ENCODE measurements around the gene CHST11.
A peak's percentile ranks its signal among the peaks of the same experiment; 100 is the strongest.
"Not testable (repeated sequence)": the region's sequence is repeated elsewhere in the genome, so short reads cannot be mapped to it uniquely, and the experiment has no call there.

Gene CHST11

DNA sequence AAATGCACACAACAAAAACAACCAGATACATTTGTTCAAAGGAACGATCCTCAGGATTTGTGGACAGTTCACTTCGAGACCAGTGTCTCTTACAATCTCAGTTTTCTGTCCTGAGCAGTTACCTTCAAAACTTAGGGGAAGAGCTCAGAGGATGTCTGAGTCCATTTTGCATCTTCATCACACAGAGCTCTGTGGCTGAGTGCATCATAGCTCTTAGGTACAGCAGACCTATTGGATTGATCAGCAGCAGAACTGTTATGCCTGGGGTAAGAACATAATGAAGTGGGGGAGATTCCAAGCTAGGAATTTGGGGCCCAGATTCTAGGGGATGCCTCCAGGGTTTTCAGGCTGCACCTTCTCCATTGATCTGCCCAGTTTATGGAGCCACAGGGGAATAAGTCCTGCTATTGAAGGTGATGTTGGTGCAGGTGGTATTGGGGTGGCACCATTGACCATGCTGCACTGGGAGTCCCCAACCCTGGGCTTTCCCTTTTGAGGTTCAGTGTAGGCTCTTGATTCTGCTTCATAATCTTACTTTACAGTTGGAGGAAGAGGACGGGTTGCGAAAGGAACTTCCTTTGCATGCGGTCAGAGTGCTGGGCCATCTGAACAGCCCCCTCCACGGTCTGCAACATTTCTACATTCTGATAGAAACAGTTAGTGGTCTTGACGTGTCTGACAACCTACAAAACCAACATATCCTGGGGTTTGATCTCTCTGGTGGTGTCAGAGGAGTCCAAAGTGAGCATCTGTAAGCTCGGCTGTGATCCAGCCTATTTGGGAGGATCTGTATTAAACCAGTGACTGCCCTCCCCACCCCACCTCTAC is 112.8 kb downstream of the CHST11 start:
- Mint-ChIP-seq H3K27ac (no peak overlapping the region), H3K4me1 (peaks cover 5% of the 10 kb centered on the region), H3K4me3 (no peak overlapping the region), H3K36me3 (ENCODE audit: low read depth) (peaks cover 33% of the 10 kb centered on the region), H3K9me3 (peaks cover 33% of the 10 kb centered on the region), H3K27me3 (ENCODE audit: low read depth, poor library complexity) (peaks cover 5% of the 10 kb centered on the region)
- no peak for DNase-seq
- TF ChIP-seq, protein P1, sequence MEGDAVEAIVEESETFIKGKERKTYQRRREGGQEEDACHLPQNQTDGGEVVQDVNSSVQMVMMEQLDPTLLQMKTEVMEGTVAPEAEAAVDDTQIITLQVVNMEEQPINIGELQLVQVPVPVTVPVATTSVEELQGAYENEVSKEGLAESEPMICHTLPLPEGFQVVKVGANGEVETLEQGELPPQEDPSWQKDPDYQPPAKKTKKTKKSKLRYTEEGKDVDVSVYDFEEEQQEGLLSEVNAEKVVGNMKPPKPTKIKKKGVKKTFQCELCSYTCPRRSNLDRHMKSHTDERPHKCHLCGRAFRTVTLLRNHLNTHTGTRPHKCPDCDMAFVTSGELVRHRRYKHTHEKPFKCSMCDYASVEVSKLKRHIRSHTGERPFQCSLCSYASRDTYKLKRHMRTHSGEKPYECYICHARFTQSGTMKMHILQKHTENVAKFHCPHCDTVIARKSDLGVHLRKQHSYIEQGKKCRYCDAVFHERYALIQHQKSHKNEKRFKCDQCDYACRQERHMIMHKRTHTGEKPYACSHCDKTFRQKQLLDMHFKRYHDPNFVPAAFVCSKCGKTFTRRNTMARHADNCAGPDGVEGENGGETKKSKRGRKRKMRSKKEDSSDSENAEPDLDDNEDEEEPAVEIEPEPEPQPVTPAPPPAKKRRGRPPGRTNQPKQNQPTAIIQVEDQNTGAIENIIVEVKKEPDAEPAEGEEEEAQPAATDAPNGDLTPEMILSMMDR (IDR thresholded peaks at IDR 0.05): no peak

DNA sequence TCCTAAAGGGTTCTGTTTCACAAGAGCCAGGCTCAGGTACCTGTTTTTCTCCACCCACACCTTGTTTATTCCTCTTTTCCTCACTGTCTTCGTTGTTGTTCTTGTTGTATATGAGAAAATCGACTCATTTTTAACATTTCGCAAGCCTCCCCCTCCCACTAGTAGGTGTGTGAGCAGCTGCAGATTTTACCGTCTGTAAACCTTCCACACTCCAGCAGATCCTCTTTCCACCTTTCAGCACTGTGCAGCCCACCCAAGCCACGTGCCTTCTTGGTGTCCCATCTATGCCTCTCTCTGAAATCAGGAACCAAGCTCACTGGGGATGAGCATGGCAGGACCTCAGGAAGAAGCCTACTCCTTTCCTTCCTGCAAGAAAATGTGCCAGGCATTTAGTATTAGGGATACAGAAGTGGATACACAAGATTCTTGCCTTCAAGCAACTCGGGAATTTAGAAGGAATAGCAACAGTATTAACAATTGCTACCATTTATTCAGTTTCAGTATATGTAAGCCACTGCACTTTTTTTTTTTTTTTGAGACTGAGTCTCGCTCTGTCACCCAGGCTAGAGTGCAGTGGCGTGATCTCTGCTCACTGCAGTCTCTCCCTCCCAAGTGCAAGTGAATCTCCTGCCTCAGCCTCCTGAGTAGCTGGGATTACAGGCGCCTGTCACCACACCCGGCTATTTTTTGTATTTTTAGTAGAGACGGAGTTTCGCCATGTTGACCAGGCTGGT is 113.6 kb downstream of the CHST11 start:
- no peak for DNase-seq
- TF ChIP-seq, protein P1 (IDR thresholded peaks at IDR 0.05): no peak
- Mint-ChIP-seq H3K4me3 (no peak overlapping the region), H3K9me3 (peaks cover 27% of the 10 kb centered on the region), H3K4me1 (peaks cover 5% of the 10 kb centered on the region), H3K36me3 (ENCODE audit: low read depth) (peaks cover 30% of the 10 kb centered on the region), H3K27me3 (ENCODE audit: low read depth, poor library complexity) (peaks cover 4% of the 10 kb centered on the region), H3K27ac (peak overlapping the region; percentile 8)

DNA sequence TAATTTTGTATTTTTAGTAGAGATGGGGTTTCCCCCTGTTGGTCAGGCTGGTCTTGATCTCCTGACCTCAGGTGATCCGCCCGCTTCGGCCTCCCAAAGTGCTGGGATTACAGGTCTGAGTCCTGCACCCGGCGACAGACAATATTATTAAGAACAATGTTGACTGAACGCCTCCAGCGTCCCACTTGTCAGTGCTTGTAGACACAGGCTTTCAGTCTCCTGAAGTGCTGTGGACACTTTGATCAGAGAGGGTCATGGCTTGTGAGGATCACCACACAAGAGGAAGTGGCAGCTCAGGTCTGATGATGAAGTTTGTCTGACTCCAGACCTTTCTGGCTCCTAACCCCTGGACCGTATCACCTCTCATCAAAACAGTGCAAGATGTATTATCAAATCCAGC is 114.6 kb downstream of the CHST11 start:
- TF ChIP-seq, protein P1 (IDR thresholded peaks at IDR 0.05): no peak
- DNase-seq: no peak
- Mint-ChIP-seq H3K4me3 (no peak overlapping the region), H3K27me3 (ENCODE audit: low read depth, poor library complexity) (no peaks in the 10 kb centered on the region), H3K36me3 (ENCODE audit: low read depth) (peaks cover 25% of the 10 kb centered on the region), H3K4me1 (peaks cover 5% of the 10 kb centered on the region), H3K27ac (peak overlapping the region; percentile 36), H3K9me3 (peaks cover 18% of the 10 kb centered on the region)

DNA sequence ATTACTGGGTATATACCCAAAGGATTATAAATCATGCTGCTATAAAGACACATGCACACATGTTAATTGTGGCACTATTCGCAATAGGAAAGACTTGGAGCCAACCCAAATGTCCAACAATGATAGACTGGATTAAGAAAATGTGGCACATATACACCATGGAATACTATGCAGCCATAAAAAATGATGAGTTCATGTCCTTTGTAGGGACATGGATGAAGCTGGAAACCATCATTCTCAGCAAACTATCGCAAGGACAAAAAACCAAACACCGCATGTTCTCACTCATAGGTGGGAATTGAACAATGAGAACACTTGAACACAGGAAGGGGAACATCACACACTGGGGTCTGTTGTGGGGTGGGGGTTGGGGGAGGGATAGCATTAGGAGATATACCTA is 117.6 kb downstream of the CHST11 start:
- not testable (repeated sequence) for H3K27ac Mint-ChIP-seq; H3K4me3 Mint-ChIP-seq; H3K27me3 Mint-ChIP-seq (ENCODE audit: low read depth, poor library complexity); DNase-seq
- Mint-ChIP-seq H3K9me3 (peaks cover 10% of the 10 kb centered on the region), H3K36me3 (ENCODE audit: low read depth) (peaks cover 13% of the 10 kb centered on the region), H3K4me1 (peaks cover 18% of the 10 kb centered on the region)

DNA sequence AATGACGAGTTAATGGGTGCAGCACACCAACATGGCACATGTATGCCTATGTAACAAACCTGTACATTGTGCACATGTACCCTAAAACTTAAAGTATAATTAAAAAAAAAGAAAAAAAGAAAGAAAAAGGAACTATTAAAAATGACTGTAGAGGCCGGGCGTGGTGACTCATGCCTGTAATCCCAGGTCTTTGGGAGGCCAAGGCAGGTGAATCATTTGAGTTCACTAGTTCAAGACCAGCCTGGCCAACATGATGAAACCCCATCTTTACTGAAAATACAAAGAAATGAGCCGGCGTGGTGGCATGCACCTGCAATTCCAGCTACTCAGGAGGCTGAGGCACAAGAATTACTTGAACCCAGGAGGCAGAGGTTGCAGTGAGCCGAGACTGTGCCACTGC is 118.0 kb downstream of the CHST11 start:
- not testable (repeated sequence) for H3K27ac Mint-ChIP-seq

DNA sequence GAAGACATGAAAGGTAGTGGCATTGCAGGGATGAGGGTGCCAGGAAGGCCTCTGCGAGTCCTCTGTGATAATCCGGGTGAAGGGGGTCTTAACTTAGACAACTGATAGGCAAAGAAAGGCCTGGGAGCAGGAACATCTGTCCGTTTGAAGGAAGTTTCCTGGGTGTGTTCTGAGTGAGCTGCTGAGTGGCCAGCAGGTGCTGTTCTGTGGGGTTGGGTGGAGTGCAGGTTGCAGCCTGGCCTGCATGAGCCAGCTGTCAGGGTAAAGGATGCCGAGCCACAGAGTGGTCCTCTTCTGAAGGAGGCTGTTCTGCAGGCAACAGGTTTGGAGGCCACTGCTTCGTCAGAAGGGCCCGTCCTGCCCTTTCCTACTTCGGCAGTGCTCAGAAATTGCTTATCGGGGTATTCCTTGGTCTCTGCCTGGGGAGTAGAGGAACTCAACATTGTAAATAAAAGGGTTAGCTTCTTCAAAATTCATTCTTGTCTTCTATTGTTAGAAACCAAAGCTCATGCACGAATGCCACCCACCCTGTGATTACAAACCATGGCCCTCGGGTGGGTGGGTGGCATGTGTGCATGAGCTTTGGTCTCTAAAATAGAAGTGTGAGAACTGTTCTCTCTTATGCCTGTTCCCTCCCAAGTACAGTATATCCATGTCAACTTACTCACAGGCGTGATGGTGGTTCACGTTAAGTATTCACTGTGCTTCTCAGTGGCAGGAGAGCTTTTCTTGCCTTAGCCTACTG is 118.9 kb downstream of the CHST11 start:
- Mint-ChIP-seq H3K4me1 (peaks cover 13% of the 10 kb centered on the region), H3K9me3 (peaks cover 10% of the 10 kb centered on the region), H3K4me3 (no peak overlapping the region), H3K36me3 (ENCODE audit: low read depth) (peaks cover 13% of the 10 kb centered on the region), H3K27me3 (ENCODE audit: low read depth, poor library complexity) (peaks cover 3% of the 10 kb centered on the region), H3K27ac (no peak overlapping the region)
- TF ChIP-seq, protein P1 (IDR thresholded peaks at IDR 0.05): no peak
- DNase-seq: no peak

More for the DNA sequence above, 118.0 kb downstream of the CHST11 start:
- not testable (repeated sequence) for H3K4me3 Mint-ChIP-seq; H3K27me3 Mint-ChIP-seq (ENCODE audit: low read depth, poor library complexity); DNase-seq
- H3K36me3 Mint-ChIP-seq (ENCODE audit: low read depth): peaks cover 13% of the 10 kb centered on the region
- H3K4me1 Mint-ChIP-seq: peaks cover 18% of the 10 kb centered on the region
- peaks cover 10% of the 10 kb centered on the region for H3K9me3 Mint-ChIP-seq

Measured in nephron progenitor cell (in vitro differentiated cells).